Measurements from ENCODE around the gene IDI1.

IDI1 gene

GRCh38 chr10:1059902-1060301 is 11.0 kb upstream of the IDI1 start:
- no peak for TF ChIP-seq CTCF (conservative IDR thresholded peaks at IDR 0.05)
- H3K27ac ChIP-seq = no peak overlapping the region

- TF ChIP-seq CTCF (conservative IDR thresholded peaks at IDR 0.05) = no peak
- peak overlapping the region; percentile 93 for H3K27ac ChIP-seq
Measured at GRCh38 chr10:1058017-1058416, 9.1 kb upstream of the IDI1 start.

GRCh38 chr10:1057106-1057657 is 8.3 kb upstream of the IDI1 start:
- H3K27ac ChIP-seq = peak overlapping the region; percentile 93
- no peak for TF ChIP-seq CTCF (conservative IDR thresholded peaks at IDR 0.05)

- TF ChIP-seq CTCF (conservative IDR thresholded peaks at IDR 0.05) = no peak
- H3K27ac ChIP-seq = peak within 1 kb of the TSS; percentile 93
Measured at GRCh38 chr10:1056326-1057105, 7.6 kb upstream of the IDI1 start, which contains the start of gene WDR37. Gene WDR37 (plus strand): TSS chr10:1056385. CDS start chr10:1072156, 15,771 bp downstream.

GRCh38 chr10:1054684-1055083 is 5.8 kb upstream of the IDI1 start:
- no peak overlapping the region; the same call in 1 of the 2 replicates for H3K27ac ChIP-seq
- TF ChIP-seq CTCF (conservative IDR thresholded peaks at IDR 0.05) = no peak

- peak overlapping the region; percentile 92 for H3K27ac ChIP-seq
Measured at GRCh38 chr10:1050554-1050953, 1.6 kb upstream of the IDI1 start.

More at GRCh38 chr10:1050554-1050953, 1.6 kb upstream of the IDI1 start:
- peak; percentile 27; the same call in 1 of the 2 replicates for TF ChIP-seq CTCF (conservative IDR thresholded peaks at IDR 0.05)

Data from VCaP (cell line).